ENCODE results near the gene POP7.

The POP7 gene

DNA sequence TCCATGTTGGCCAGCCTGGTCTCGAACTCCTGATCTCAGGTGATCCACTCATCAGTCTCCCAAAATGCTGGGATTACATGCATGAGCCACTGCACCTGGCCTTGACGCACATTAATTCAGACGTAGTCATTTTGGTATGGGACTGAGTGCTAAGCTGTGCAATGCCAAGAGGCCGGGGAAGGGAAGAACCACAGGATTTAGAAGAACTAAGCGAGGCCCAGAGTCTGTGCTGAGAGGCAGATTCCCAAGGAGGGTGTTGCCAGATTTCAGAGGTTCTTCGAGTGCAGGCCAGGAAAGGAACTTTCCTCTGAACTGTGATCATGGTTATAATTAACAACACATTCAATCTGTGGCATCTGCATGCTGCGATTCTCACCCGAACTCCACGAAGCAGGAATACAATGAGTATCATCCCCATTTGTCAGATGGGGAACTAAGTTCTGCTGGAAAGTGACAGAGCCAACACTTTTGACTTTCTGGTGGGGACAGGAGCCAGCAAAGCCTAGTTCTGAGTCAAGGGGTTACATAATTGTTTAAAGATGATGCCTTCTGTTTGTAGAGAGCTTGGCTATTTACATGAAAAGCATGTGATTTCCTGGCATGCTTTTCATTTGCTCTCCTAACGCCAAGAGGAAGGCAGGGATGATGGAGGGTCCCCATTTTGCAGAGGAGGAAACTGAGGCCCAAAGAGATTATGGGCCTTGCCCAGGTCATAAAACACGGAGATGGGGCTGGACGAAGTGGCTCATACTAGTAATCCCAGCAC, 21.3 kb downstream of the POP7 start:
- no peak for DNase-seq (ENCODE audit: low read depth)

DNA sequence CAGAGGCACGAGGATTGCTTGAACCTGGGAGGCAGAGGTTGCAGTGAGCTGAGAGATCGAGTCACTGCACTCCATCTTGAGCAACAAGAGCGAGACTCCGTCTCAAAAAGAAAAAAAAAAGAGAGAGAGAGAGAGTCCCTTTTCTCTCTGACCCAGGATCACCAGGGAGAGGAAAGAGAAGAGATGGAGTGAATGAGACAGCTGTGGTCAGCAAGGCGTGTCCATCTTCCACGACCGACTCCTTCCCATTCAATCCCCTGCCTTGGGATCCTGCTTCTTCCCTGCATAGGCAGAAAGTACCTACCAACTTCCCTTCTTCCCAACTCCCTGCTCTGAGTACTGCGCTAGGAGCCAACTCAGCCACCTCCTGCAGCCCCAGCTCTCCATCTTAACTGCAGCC, 22.3 kb downstream of the POP7 start:
- no peak for DNase-seq (ENCODE audit: low read depth)

DNA sequence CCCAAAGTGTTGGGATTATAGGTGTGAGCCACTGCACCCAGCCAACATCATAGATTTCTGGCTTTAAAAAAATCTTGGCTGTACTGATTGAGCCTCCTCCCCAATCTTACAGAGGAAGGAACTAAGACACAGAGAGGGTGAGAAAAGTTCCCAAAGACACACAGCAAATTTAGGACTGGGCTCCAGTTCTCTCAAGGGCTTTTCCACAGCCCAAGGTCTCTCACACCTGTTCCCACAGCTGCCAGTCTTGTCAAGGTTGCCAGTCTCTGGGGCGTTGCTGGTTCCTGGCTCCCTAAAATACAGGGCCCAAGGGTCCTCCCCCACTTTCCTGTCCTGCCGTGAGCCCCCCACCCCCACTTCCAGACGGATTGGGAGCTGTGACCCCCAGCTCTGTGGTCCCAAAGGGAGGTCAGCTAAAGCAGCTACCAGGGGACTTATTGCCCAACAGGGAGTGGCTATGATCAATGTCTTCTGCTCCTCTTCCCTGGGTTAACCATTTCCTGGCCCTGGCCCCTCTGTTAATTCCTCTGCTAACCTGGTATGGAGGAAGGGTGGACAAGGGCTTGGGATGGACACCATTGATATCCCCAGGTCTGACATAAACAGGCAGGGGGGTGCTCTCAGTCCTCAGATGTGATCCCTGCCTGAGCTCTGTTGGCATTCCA, 24.3 kb downstream of the POP7 start:
- DNase-seq (ENCODE audit: low read depth): no peak

DNA sequence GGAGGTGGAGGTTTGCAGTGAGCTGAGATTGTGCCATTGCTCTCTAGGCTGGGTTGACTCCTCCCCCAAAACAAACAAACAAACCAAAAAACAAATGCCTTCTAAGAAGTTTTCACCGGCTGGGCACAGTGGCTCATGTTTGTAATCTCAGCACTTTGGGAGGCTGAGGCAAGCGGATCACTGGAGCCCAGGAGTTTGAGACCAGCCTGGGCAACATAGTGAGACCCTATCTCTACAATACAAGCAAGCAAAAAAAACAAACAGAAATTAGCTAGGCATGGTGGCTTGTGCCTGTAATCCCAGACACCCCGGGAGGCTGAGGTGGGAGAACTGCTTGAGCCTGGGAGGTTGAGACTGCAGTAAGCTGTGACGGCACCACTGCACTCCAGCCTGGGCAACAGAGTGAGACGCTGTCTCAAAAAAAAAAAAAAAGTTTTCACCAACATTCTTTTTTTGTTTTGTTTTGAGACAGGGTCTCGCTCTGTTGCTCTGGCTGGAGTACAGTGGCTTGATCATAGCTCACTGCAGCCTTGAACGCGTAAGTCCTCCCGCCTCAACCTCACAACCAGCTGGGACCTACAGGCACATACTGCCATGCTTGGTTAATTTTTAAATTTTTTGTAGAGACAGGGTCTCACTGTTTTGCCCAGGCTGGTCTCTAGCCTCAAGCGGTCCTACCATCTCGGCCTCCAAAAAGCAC, 26.2 kb downstream of the POP7 start:
- DNase-seq (ENCODE audit: low read depth): no peak

DNA sequence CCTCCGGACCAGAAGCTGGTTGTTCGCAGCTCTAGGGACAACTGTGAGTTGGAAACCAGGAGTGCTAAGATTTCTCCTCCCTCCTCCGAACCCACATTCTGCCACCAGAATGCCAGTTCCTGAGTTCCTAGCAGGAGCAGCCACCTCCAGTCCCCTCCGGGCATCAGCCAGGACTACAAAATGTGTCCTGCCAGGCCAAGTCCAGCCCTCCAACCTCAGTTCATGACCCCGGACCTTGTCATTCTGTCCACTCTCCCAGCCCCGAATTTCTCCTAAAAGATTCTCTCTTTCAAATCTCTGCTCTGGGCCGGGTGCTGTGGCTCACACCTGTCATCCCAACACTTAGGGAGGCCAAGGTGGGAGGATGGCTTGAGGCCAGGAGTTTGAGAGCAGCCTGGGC, 29.8 kb downstream of the POP7 start:
- no peak for DNase-seq (ENCODE audit: low read depth)

DNA sequence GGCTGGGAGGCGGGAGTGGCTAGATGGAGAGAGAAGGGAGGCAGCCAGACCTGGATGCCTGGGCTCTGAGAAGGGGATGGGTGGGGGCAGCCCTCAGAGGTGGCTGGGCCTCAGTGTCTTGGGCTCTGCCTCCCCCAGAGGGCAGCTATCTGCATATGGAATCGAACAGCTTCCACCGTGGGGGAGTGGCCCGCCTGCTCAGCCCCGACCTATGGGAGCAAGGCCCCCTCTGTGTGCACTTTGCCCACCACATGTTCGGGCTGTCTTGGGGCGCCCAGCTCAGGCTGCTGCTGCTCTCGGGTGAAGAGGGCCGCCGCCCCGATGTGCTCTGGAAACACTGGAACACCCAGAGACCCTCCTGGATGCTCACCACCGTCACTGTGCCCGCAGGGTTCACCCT, 30.8 kb downstream of the POP7 start:
- no peak for DNase-seq (ENCODE audit: low read depth)

DNA sequence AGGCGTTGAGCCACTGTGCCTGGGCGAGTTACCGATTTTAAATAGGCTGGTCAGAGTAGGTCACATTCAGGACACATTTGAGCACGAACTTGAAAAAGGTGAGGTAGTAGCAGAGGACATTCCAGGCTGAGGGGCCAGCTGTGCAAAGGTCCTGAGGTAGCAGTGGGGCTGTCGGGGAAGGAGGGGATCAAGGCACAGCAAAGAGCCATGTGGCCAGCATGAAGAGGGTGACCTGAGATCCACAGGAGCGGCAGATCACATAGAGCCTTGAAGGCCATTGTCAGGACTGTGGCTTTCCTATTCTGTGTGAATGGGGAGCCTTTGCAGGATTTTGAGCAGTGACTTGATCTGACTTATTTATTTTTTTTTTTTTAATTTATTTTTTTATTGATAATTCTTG, 34.0 kb downstream of the POP7 start:
- no peak for DNase-seq (ENCODE audit: low read depth)

DNA sequence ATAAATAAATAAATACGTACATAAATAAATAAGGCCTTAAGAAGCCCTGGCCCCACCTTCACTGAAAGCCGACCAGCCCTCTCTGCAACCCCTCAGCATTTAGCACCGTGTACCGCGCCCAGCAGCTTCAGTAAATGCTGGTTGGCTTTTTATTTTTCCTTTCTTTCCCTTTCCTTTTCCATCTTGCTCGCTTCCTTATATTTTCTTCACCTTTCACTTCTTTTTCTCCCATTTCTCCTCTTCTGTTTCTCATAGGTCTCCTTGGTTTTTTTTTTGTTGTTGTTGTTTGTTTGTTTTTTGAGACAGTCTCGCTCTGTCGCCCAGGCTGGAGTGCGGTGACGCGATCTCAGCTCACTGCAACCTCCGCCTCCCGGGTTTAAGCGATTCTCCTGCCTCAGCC, 38.7 kb downstream of the POP7 start:
- DNase-seq (ENCODE audit: low read depth): no peak

DNA sequence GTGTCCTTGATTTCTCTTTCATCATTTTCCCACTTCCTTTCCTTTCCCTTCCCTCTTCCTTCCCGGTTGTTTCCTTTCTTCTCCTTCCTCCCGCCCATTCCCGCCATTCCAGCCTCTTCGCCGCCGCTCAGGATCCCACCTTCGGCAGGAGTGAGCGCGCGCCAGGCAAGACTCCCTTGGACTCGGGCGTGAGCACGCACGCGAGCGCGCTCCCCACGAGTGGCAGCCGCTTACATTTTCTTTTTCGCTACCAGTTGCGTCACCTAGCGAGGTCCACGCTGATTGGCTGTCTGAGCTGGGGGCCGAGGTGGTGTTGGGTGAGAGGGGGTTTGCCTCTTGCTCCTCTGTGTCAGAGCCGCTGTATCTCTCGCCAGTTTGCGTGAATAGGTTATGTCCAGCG, 39.3 kb downstream of the POP7 start:
- DNase-seq (ENCODE audit: low read depth): no peak

DNA sequence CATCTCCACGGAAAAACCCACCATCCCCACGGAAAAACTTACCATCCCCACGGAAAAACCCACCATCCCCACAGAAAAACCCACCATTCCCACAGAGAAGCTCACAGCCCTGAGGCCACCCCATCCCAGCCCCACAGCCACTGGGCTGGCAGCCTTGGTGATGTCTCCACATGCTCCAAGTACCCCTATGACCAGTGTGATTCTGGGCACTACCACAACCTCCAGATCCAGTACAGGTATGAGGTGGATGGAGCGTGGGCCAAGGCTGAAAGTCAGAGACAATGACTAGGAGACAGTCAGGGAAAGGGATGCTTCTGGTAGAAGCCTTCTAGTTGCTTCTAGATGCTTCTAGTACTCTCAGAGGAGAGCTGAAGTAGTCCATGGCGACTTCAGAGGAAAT, 47.1 kb downstream of the POP7 start:
- no peak for DNase-seq (ENCODE audit: low read depth)

DNA sequence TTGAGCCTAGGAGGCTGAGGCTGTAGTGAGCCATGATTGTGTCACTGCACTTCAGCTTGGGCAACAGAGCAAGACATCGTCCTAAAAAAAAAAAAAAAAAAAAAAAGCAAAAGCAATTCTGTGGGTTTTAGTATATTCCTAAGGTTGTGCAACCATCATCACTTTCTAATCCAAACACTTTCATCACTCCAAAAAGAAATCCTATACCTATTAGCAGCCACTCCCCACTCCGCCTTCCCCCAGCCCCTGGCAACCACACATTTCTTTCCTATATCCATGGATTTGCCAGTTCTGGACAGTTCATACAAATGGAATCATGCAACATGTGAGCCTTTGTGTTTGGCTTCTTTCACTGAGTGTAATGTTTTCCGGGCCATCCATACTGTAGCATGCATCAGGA, 47.8 kb downstream of the POP7 start:
- DNase-seq (ENCODE audit: low read depth): no peak
